ENCODE results near the gene GCH1. TPM values are rescaled to one million over a fixed set of nuclear protein-coding genes. Genes with fewer than 3 reads are reported as not detected.

GCH1 gene
- total RNA-seq, 2 experiments from 2014 or later: 35.4 to 38.1 TPM

- Mint-ChIP-seq H3K27ac (no peak overlapping the region), H3K36me3 (ENCODE audit: low read depth) (peaks cover 24% of the 10 kb centered on the region), H3K9me3 (no peaks in the 10 kb centered on the region), H3K4me3 (no peak overlapping the region), H3K4me1 (ENCODE audit: low read depth) (no peaks in the 10 kb centered on the region), H3K27me3 (no peaks in the 10 kb centered on the region)
- ChIA-PET POLR2A (no interaction called here), CTCF (interaction anchor here (0.7 to 1.1 kb wide), 2 partner anchors 23 to 26 kb away, joined by 3 read pairs; no protein-coding TSS in a partner anchor)
- ATAC-seq (no peak), DNase-seq (no peak)
- intact Hi-C loops (cut with micrococcal nuclease): no loop called here
- TF ChIP-seq CTCF (IDR thresholded peaks at IDR 0.05): no peak
Observed at GRCh38 chr14:54840336-54840735, 62.3 kb downstream of the GCH1 start.

GRCh38 chr14:54839701-54840119, 62.9 kb downstream of the GCH1 start:
- Mint-ChIP-seq H3K27ac (no peak overlapping the region), H3K4me3 (no peak overlapping the region), H3K4me1 (ENCODE audit: low read depth) (no peaks in the 10 kb centered on the region), H3K27me3 (no peaks in the 10 kb centered on the region), H3K9me3 (no peaks in the 10 kb centered on the region), H3K36me3 (ENCODE audit: low read depth) (peaks cover 24% of the 10 kb centered on the region)
- ChIA-PET CTCF (interaction anchor here (1.1 kb wide), 1 partner anchor 26 kb away, joined by 3 read pairs; no protein-coding TSS in a partner anchor), POLR2A (no interaction called here)
- intact Hi-C loops (cut with micrococcal nuclease): no loop called here
- DNase-seq (no peak), ATAC-seq (no peak)
- TF ChIP-seq CTCF (IDR thresholded peaks at IDR 0.05): no peak

GRCh38 chr14:54838931-54839512, 63.6 kb downstream of the GCH1 start:
- H3K4me1 Mint-ChIP-seq (ENCODE audit: low read depth): no peaks in the 10 kb centered on the region
- no peak overlapping the region for H3K27ac Mint-ChIP-seq
- intact Hi-C loops (cut with micrococcal nuclease): no loop called here
- H3K9me3 Mint-ChIP-seq: no peaks in the 10 kb centered on the region
- ChIA-PET POLR2A (no interaction called here), CTCF (interaction anchor here (0.6 kb wide), 1 partner anchor 10 kb away, joined by 3 read pairs; no protein-coding TSS in a partner anchor)
- no peak for ATAC-seq
- H3K27me3 Mint-ChIP-seq: no peaks in the 10 kb centered on the region
- H3K36me3 Mint-ChIP-seq (ENCODE audit: low read depth): peaks cover 20% of the 10 kb centered on the region
- TF ChIP-seq CTCF (IDR thresholded peaks at IDR 0.05): no peak
- no peak overlapping the region for H3K4me3 Mint-ChIP-seq
- DNase-seq: no peak

- H3K27me3 Mint-ChIP-seq: no peaks in the 10 kb centered on the region
- CTCF ChIA-PET: interaction anchor here (0.6 kb wide), 1 partner anchor 63 kb away, joined by 3 read pairs; no protein-coding TSS in a partner anchor
- H3K27ac Mint-ChIP-seq: no peak overlapping the region
Observed at GRCh38 chr14:54837508-54838149, 65.0 kb downstream of the GCH1 start.

More at GRCh38 chr14:54837508-54838149, 65.0 kb downstream of the GCH1 start:
- intact Hi-C loops (cut with micrococcal nuclease): no loop called here
- DNase-seq (no peak), ATAC-seq (no peak)
- Mint-ChIP-seq H3K4me3 (no peak overlapping the region), H3K36me3 (ENCODE audit: low read depth) (peaks cover 18% of the 10 kb centered on the region), H3K4me1 (ENCODE audit: low read depth) (no peaks in the 10 kb centered on the region), H3K9me3 (no peaks in the 10 kb centered on the region)
- no peak for TF ChIP-seq CTCF (IDR thresholded peaks at IDR 0.05)
- POLR2A ChIA-PET: interaction anchor here (1.4 kb wide), 1 partner anchor 17 kb away, joined by 3 read pairs; no protein-coding TSS in a partner anchor

All from activated CD8-positive, alpha-beta T cell treated with anti-CD3 and anti-CD28 coated beads for 36 hours (primary cell).